Central memory CD4-positive, alpha-beta T cell (primary cell): ENCODE measurements around the gene SLC6A19.

Source experiments
- DNase-seq: peaks from one replicate; pipeline ENCODE4 v3.0.0; 2022

Gene SLC6A19

GRCh38 chr5:1270933-1271914 is 69.8 kb downstream of the SLC6A19 start:
- DNase-seq = no peak

- no peak for DNase-seq
These were observed 70.8 kb downstream of the SLC6A19 start for GRCh38 chr5:1272201-1272600.

- no peak for DNase-seq
These were observed 72.3 kb downstream of the SLC6A19 start for GRCh38 chr5:1273745-1274144.

GRCh38 chr5:1274471-1274870 is 73.1 kb downstream of the SLC6A19 start:
- DNase-seq = no peak
